ENCODE data around the gene HCN4.

Gene HCN4

GRCh38 chr15:73345658-73346057 is 23.1 kb downstream of the HCN4 start:
- DNase-seq (ENCODE audit: low read depth in 2 of 2), result no peak

- DNase-seq (ENCODE audit: low read depth in 2 of 2), result no peak
Observed at GRCh38 chr15:73344056-73344455, 24.7 kb downstream of the HCN4 start.

- no peak for DNase-seq (ENCODE audit: low read depth in 2 of 2)
Observed at GRCh38 chr15:73341886-73342600, 26.7 kb downstream of the HCN4 start.

GRCh38 chr15:73340502-73341192 is 28.1 kb downstream of the HCN4 start:
- DNase-seq (ENCODE audit: low read depth in 2 of 2), result no peak

- no peak for DNase-seq (ENCODE audit: low read depth in 2 of 2)
Observed at GRCh38 chr15:73338606-73339374, 30.0 kb downstream of the HCN4 start.

GRCh38 chr15:73338058-73338457 is 30.7 kb downstream of the HCN4 start:
- DNase-seq (ENCODE audit: low read depth in 2 of 2), result no peak

GRCh38 chr15:73337187-73337586 is 31.6 kb downstream of the HCN4 start:
- no peak for DNase-seq (ENCODE audit: low read depth in 2 of 2)

- no peak for DNase-seq (ENCODE audit: low read depth in 2 of 2)
Observed at GRCh38 chr15:73336756-73337155, 32.0 kb downstream of the HCN4 start.

GRCh38 chr15:73335471-73335870 is 33.3 kb downstream of the HCN4 start:
- no peak for DNase-seq (ENCODE audit: low read depth in 2 of 2)

- no peak for DNase-seq (ENCODE audit: low read depth in 2 of 2)
Observed at GRCh38 chr15:73335026-73335425, 33.7 kb downstream of the HCN4 start.

- DNase-seq (ENCODE audit: low read depth in 2 of 2), result no peak
Observed at GRCh38 chr15:73334086-73334485, 34.7 kb downstream of the HCN4 start.

GRCh38 chr15:73333001-73333400 is 35.8 kb downstream of the HCN4 start:
- DNase-seq (ENCODE audit: low read depth in 2 of 2), result no peak

- no peak for DNase-seq (ENCODE audit: low read depth in 2 of 2)
Observed at GRCh38 chr15:73331991-73332925, 36.5 kb downstream of the HCN4 start.

GRCh38 chr15:73331501-73331900 is 37.3 kb downstream of the HCN4 start:
- no peak for DNase-seq (ENCODE audit: low read depth in 2 of 2)

GRCh38 chr15:73330206-73331051 is 38.3 kb downstream of the HCN4 start:
- DNase-seq (ENCODE audit: low read depth in 2 of 2), result no peak

GRCh38 chr15:73329501-73330200 is 39.1 kb downstream of the HCN4 start:
- no peak for DNase-seq (ENCODE audit: low read depth in 2 of 2)

GRCh38 chr15:73328981-73329380 is 39.8 kb downstream of the HCN4 start:
- DNase-seq (ENCODE audit: low read depth in 2 of 2), result no peak

- no peak for DNase-seq (ENCODE audit: low read depth in 2 of 2)
Observed at GRCh38 chr15:73328149-73328820, 40.5 kb downstream of the HCN4 start.

- DNase-seq (ENCODE audit: low read depth in 2 of 2), result no peak
Observed at GRCh38 chr15:73326157-73326556, 42.6 kb downstream of the HCN4 start.

Data from stimulated activated CD4-positive, alpha-beta T cell treated with anti-CD3 and anti-CD28 coated beads, Interleukin-1b, Interleukin-23, amount 100 ng/mL, for 1 hour (primary cell).